HG03159 (cell line): Measurements from ENCODE around the gene SUGCT.
"Not testable (repeated sequence)": the region's sequence is repeated elsewhere in the genome, so short reads cannot be mapped to it uniquely, and the experiment has no call there.

Experiments used
- ATAC-seq: cut with Tn5 transposase; IDR thresholded peaks from one replicate; pipeline ENCODE4 v1.9.1; 2021; ENCODE audit warnings: mild to moderate bottlenecking, moderate library complexity; ENCODE audit not compliant: unreplicated experiment

SUGCT gene

DNA sequence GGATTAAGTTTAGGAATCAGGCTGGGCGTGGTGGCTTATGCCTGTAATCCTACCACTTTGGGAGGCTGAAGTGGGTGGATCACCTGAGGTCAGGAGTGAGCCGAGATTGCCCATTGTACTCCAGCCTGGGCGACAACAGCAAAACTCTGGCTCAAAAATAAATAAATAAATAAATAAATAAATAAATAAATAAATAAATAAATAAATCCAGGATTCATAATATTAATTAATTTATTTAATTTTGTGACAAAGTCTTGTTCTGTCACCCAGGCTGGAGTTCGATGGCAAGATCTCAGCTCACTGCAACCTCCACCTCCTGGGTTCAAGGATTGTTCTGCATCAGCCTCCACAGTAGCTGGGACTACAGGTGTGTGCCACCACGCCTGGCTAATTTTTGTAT, 4.2 kb downstream of the SUGCT start:
- no peak for ATAC-seq

- not testable (repeated sequence) for ATAC-seq
These were observed 5.1 kb downstream of the SUGCT start for GRCh38 chr7:40139891-40140290.

DNA sequence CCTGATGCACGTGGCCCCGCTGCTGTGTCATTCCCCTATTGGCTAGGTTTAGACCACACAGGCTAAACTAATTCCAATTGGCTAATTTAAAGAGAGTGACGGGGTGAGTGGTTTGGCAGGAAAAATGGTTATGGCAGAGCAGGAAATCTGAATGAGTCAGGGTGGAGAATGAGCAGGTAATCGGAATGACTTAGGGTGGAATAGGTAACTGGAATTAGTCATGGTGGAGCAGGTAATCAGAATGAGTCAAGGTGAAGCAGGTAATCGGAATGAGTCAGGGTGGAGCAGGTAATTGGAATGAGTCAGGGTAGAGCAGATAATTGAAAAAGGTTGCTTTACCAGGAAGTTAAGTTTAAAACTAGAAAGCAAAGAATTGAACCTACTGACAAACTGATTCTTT, 7.1 kb downstream of the SUGCT start:
- ATAC-seq = not testable (repeated sequence)

DNA sequence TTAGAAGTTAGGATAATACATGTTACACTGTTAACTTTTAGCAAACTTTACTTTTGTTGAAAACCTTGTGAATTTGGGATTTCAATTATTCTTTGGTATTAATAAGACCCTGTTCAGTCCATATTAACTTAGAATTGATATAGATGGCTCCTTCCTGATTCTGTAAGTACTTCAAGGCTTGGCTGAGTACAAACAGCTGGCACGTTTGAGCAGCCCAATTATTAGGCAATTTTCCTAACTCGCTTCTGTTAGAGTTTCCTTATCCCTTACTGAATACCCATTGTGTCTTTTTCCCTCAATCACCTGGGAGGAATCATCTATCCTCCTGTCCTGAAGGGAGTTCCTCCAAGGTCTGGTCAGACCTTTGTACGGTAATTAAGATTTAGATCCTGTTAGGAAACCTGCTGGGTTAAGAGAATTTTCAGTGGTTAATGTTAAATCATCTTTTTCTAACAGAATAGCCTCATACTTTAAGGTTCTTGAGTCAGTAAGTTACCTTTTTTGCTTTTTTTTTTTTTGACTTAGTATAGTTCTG, 10.9 kb downstream of the SUGCT start:
- ATAC-seq = not testable (repeated sequence)

DNA sequence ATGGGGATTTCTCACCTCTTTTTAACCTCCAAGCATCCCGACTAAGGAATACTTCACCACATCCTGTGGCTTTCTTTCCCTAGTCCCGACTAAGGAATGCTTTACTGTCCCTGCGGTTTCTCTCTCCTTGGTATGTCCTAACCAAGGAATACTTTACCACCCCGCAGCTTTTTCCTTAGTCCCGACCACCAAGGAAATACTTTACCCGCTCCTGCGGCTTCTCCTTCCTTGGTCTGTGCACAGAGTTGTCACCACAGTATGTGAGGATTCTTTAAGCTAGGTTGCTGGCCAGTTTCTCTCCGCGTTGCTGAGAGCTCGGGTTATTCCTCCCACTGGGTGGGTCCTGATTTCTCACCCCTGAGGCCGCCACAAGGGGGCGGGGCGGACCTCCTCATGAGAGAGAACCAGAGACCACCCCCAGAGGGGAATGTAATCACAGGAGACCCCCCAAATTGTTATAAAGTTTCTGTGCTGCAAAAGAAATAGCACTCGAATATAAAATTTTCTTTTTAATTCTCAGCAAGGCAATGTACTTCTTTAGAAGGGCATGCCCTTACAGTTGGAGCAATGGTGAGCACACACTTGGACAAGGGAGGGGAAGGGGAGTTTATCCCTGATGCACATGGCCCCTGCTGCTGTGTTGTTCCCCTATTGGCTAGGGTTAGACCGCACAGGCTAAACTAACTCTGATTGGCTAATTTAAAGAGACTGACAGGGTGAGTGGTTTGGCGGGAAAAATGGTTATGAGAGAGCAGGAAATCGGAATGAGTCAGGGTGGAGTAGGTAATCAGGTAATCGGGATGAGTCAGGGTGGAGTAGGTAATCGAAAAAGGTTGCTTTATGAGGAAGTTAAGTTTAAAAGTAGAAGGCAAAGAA, 12.8 kb downstream of the SUGCT start:
- no peak for ATAC-seq

- ATAC-seq = not testable (repeated sequence)
These were observed 13.4 kb downstream of the SUGCT start for GRCh38 chr7:40148247-40148580.

GRCh38 chr7:40148671-40149070, 13.9 kb downstream of the SUGCT start:
- ATAC-seq = no peak

DNA sequence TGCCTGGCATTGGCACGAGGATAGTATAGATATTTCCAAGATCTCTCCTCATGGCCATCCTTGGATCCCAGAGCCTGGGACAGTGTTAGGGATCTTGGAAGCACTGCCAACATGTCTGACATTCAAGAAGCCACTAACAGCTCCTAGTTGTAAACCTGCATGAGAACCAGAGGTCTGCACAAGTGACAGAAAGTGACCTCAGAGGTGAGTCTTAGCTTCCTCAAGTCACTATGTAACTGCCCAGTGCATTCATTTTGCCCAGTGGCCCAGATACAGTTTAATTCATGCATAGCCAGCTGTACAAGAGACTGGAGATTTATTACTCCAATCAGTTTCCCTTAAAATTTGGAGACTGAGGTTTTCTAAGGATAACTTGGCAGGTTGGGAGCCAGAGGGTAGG, 16.7 kb downstream of the SUGCT start:
- no peak for ATAC-seq

- ATAC-seq = no peak
These were observed 22.2 kb downstream of the SUGCT start for GRCh38 chr7:40156988-40157387.

GRCh38 chr7:40162516-40162915, 27.7 kb downstream of the SUGCT start:
- ATAC-seq = no peak

DNA sequence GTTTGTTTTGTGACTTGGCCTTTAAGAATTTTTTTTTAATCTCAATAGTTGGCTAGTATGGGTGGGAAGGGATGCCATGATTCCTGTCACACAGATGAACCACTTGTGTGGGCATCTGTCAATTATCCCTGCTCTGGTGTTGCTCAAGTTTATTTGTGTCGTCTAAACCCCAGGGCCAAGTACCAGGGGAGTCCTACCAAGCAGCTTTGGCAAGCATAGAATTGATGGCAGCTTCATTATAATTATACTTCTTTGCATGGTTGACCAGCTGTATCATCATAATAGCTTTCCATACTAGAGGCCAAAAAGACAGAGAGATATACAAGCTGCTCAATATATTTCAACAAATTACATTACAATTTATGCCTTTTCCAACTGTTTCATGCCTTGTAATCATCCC, 30.4 kb downstream of the SUGCT start:
- no peak for ATAC-seq

- no peak for ATAC-seq
These were observed 32.5 kb downstream of the SUGCT start for GRCh38 chr7:40167291-40167690.

- ATAC-seq = not testable (repeated sequence)
These were observed 33.5 kb downstream of the SUGCT start for GRCh38 chr7:40168266-40168665.

- not testable (repeated sequence) for ATAC-seq
These were observed 38.3 kb downstream of the SUGCT start for GRCh38 chr7:40173121-40173520.

DNA sequence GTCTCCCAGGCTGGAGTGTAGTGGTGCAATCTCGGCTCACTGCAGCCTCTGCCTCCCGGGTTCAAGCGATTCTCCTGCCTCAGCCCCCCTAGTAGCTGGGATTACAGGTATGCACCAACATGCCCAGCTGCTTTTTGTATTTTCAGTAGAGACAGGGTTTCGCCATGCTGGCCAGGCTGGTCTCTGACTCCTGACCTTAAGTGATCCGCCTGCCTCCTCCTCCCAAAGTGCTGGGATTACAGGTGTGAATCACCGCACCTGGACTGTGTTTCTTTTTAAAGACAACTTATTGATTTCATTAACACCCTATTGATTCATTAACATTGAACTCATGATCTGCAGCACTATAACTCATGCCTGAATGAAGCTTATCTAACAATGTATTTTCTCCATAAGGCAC, 40.5 kb downstream of the SUGCT start:
- ATAC-seq = not testable (repeated sequence)

DNA sequence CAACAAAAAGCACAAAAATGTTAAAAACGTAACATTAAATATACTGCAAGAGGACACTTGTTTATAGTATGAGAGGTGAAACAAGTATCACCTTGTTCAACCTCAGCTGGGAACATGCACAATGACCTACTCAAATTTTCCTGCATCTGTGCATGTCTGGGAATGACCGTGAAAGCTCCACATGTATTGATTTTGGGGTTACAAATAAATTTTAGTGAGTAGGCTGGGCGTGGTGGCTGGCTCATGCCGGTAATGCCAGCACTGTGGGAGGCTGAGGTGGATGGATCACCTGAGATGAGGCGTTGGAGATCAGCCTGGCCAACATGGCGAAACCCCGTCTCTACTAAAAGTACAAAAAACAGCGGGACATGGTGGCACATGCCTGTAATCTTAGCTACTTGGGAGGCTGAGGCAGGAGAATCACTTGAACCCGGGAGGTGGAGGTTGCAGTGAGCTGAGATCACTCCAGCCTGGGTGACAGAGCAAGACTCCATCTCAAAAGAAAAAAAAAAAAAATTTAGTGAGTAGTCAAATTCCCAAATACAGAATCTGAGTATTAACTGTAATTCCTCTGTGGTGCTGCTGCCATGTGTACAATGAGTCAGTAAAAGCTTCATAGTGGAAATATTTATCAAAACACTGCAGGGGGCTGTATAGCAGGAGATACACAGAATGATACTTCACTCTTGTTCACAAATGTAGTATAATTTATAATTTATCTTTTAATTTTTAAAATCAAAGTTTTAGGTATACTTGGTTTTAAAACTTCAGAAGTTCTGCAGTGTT, 41.1 kb downstream of the SUGCT start:
- no peak for ATAC-seq

DNA sequence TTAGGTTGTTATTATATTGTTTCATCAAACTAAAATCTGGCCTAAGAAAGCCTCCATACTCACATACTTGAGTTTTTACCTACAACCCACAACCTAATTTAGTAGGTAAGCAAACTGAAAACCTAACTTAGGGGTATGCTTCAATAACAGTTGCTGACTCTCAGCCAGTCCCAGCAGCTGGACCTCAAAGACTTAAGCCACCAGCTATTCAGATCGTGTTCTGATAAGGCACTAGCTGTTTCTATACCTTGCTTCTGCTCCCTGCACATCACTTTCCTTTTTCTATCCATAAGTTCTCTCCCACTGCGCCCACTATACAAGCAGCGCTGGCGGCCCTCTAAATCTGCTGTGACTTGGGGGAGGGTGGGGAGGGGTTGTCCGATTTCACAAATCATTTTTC, 42.3 kb downstream of the SUGCT start:
- ATAC-seq = no peak

- ATAC-seq = no peak
These were observed 47.6 kb downstream of the SUGCT start for GRCh38 chr7:40182452-40182851.

GRCh38 chr7:40186586-40186985, 51.8 kb downstream of the SUGCT start:
- ATAC-seq = no peak

- no peak for ATAC-seq
These were observed 57.2 kb downstream of the SUGCT start for GRCh38 chr7:40192036-40192435.

DNA sequence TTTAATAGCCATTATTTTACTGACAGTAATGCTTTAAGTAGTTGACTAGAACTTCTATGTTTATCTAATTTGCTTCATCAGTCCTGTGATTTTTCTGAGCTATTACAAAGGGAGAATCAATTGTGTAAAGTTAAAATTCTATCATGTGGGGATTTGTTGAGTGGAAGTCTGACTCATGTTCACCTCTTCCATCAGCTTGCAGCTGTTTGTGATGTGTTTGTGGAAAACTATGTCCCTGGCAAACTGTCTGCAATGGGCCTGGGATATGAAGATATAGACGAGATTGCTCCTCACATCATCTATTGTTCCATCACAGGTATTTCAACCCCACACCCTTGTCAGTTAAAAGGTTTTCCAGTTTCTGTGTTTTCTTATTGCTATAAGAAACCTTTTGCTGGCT, 59.9 kb downstream of the SUGCT start:
- no peak for ATAC-seq

DNA sequence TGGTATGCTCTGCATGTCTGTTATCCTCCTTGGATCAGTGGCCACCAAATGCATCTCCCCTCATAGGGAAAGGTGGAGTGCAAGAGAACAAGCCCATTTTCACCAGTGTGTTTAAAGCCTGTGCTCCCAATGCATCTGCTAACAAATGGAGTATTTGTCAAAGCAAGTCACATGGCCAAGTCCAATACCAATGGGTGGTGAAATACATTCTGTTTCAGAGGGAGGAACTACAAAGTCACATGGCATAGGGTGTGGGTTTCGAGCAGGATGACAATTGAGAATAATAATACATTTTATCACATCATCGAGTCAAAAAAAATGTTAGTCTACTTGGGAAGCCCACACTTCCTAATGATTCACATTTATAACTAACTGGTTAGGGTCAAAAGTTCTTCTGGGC, 62.7 kb downstream of the SUGCT start:
- no peak for ATAC-seq
